Stimulated activated naive B cell treated with anti-CD40 and anti-IgM and Interleukin-4, amounts not matched to agents 10 μg/mL and 1 μg/mL and 100 μg/mL, for 72 hours (primary cell): ENCODE data around the gene MDM2.
"Not testable (repeated sequence)": the region's sequence is repeated elsewhere in the genome, so short reads cannot be mapped to it uniquely, and the experiment has no call there.

Experiments
- ATAC-seq, 2 donors: fragments of 150-1000 bp; cut with Tn5 transposase; replicated peaks; 2 replicates each; pipeline ENCODE4 v1.10.0; 2021; ENCODE audit warnings: moderate library complexity in 1 of 2
- DNase-seq: peaks from one replicate; pipeline ENCODE4 v3.0.0; 2021
- H3K27ac Mint-ChIP-seq: one replicate; pipeline ENCODE4 v1.8.0; 2022; ENCODE audit warnings: mild to moderate bottlenecking, mixed read lengths
- H3K27me3 Mint-ChIP-seq, 2 donors: one replicate each; pipeline ENCODE4 v1.8.0; 2022; ENCODE audit warnings: mixed read lengths in 2 of 2
- H3K36me3 Mint-ChIP-seq, 2 donors: one replicate each; pipeline ENCODE4 v1.8.0; 2022; ENCODE audit warnings: mixed read lengths in 2 of 2, mild to moderate bottlenecking in 1 of 2
- H3K4me1 Mint-ChIP-seq, 2 donors: one replicate each; pipeline ENCODE4 v1.8.0; 2022; ENCODE audit warnings: mixed read lengths in 2 of 2, mild to moderate bottlenecking in 1 of 2
- H3K4me3 Mint-ChIP-seq, 2 donors: one replicate each; pipeline ENCODE4 v1.8.0; 2022; ENCODE audit warnings: mild to moderate bottlenecking in 2 of 2, mixed read lengths in 2 of 2, moderate library complexity in 1 of 2
- H3K9me3 Mint-ChIP-seq, 2 donors: one replicate each; pipeline ENCODE4 v1.8.0; 2022; ENCODE audit warnings: mixed read lengths in 2 of 2, mild to moderate bottlenecking in 1 of 2

MDM2 gene

DNA sequence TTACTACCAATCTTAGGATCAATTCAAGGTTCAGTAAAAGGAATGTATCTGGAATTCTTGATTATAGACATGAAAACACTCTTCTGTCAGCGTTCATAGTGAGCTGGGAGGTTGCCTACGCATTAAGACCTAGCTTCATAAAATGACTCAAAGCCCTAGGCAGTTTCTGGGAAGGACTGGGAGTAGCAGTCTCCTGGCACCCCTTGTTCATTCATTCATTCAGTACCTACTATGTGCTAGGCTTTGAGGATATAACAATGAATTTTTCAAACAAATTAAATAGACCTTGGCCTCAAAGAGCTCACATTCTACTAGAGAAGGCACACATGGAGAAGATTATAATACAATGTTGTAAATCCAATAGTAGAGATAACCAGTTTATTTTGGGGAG, 46.1 kb downstream of the MDM2 start:
- Mint-ChIP-seq H3K9me3 (no peaks in the 10 kb centered on the region), H3K27ac (no peak overlapping the region), H3K36me3 (peaks cover 4 to 12% of the 10 kb centered on the region in 2 donors), H3K27me3 (no peaks in the 10 kb centered on the region), H3K4me1 (peaks cover 0 to 3% of the 10 kb centered on the region in 2 donors), H3K4me3 (no peak overlapping the region)
- DNase-seq (no peak), ATAC-seq (no peak)

DNA sequence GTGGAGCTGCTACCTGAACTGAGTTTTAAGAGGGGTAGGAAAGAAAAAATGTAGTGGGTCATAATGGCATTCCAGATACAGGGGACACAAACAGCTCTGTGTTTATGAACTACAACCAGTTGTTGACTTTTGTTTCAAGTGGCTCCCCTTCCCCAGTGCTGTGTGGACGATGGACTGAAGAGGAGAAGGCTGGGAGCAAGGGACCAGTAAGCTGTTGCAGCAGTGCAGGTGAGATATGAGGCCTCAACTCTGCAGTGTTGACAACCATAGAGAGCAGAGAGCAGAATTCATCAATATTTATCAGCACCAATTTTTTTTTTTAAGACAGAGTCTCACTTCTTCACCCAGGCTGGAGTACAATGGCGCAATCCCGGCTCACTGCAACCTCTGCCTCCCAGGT, 46.6 kb downstream of the MDM2 start:
- no peaks in the 10 kb centered on the region for H3K9me3 Mint-ChIP-seq

DNA sequence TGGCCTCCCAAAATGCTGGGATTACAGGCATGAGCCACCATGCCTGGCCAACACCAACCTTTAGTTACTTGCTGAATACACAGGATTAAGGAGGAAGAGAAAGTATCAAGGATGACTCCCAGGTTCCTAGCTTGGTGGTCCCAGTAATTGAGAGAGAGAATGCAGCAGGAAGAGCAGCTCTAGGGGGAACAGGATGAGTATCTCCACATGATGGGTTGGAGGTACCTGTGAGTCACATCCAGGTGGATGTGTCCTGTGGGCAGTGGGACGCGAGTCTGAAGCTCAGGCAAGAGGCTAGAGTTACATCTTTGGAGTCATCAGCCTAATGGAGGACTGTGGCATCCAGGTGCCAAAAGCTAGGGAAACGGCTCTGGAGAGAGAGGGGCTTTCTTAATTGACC, 47.1 kb downstream of the MDM2 start:
- H3K36me3 Mint-ChIP-seq = peaks cover 4 to 12% of the 10 kb centered on the region in 2 donors
- H3K27me3 Mint-ChIP-seq = no peaks in the 10 kb centered on the region
- no peaks in the 10 kb centered on the region for H3K9me3 Mint-ChIP-seq
- no peak for DNase-seq
- H3K27ac Mint-ChIP-seq = no peak overlapping the region
- peaks cover 0 to 3% of the 10 kb centered on the region in 2 donors for H3K4me1 Mint-ChIP-seq
- ATAC-seq = no peak
- H3K4me3 Mint-ChIP-seq = no peak overlapping the region

More for the DNA sequence above, 46.6 kb downstream of the MDM2 start:
- ATAC-seq (no peak), DNase-seq (no peak)
- Mint-ChIP-seq H3K4me1 (peaks cover 0 to 3% of the 10 kb centered on the region in 2 donors), H3K27ac (no peak overlapping the region), H3K36me3 (peaks cover 4 to 12% of the 10 kb centered on the region in 2 donors), H3K4me3 (no peak overlapping the region), H3K27me3 (no peaks in the 10 kb centered on the region)

DNA sequence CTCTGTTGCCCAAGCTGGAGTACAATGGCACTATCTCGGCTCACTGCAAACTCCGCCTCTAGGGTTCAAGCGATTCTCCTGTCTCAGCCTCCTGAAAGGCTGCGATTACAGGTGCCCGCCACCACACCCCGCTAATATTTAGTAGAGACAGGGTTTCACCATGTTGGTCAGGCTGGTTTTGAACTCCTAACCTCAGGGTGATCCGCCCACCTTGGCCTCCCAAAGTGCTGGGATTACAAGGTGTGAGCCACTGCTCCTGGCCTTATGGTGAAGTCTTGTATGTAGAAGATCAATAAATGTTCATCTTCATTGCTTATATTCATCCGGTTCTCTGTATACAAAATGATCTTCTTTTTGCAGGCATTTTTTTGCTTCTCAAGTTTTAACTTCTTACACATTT, 47.8 kb downstream of the MDM2 start:
- ATAC-seq (no peak), DNase-seq (no peak)
- H3K36me3 Mint-ChIP-seq = peaks cover 4 to 12% of the 10 kb centered on the region in 2 donors
- no peak overlapping the region for H3K27ac Mint-ChIP-seq
- no peaks in the 10 kb centered on the region for H3K9me3 Mint-ChIP-seq
- peaks cover 0 to 3% of the 10 kb centered on the region in 2 donors for H3K4me1 Mint-ChIP-seq
- no peaks in the 10 kb centered on the region for H3K27me3 Mint-ChIP-seq
- no peak overlapping the region for H3K4me3 Mint-ChIP-seq

DNA sequence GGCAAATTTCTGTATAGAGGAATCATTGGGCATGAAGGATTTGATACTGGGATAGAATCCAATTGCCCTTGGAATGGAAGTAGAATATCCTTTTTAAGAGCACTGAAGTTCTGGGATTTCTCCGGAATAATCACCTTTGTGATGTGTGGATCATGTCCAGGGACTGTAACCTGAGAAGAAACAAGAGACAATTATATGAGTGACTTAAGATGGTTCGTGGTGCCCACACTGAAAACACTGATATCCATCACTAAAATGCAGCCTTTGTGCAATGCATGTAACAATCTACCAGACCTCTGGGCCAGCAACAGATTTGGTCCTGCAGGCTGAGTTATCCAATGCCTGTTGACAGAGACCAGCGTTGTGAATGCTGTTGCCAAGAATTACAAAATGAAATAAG, 48.5 kb downstream of the MDM2 start:
- peaks cover 4 to 12% of the 10 kb centered on the region in 2 donors for H3K36me3 Mint-ChIP-seq
- ATAC-seq (no peak), DNase-seq (no peak)
- H3K4me1 Mint-ChIP-seq = peaks cover 0 to 3% of the 10 kb centered on the region in 2 donors
- H3K27ac Mint-ChIP-seq = no peak overlapping the region
- H3K27me3 Mint-ChIP-seq = no peaks in the 10 kb centered on the region
- H3K9me3 Mint-ChIP-seq = no peaks in the 10 kb centered on the region
- H3K4me3 Mint-ChIP-seq = no peak overlapping the region

DNA sequence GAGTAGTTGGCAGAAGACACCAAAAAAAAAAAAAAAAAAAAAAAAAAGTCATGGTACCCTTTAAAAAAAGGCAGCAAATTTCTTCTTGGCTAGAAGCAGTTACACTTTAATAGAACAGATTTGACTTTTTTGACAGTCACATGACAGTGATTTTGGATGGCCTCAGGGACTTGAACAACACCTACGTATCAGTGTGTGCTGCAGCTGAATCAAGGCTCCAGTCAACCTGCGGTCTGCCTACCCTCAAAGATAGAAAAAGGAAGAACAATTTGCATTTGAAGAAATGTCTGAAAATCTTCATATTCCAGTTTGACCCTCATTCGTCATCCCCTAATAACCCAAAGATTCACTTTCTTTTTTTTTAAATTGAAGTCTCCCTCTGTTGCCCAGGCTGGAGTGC, 53.9 kb downstream of the MDM2 start:
- Mint-ChIP-seq H3K9me3 (no peaks in the 10 kb centered on the region), H3K4me3 (no peak overlapping the region), H3K4me1 (peaks cover 2 to 4% of the 10 kb centered on the region in 2 donors), H3K27ac (no peak overlapping the region), H3K36me3 (peaks cover 2 to 4% of the 10 kb centered on the region in 2 donors), H3K27me3 (no peaks in the 10 kb centered on the region)
- ATAC-seq = peak in 1 of 2 donors; percentile 46
- no peak for DNase-seq

DNA sequence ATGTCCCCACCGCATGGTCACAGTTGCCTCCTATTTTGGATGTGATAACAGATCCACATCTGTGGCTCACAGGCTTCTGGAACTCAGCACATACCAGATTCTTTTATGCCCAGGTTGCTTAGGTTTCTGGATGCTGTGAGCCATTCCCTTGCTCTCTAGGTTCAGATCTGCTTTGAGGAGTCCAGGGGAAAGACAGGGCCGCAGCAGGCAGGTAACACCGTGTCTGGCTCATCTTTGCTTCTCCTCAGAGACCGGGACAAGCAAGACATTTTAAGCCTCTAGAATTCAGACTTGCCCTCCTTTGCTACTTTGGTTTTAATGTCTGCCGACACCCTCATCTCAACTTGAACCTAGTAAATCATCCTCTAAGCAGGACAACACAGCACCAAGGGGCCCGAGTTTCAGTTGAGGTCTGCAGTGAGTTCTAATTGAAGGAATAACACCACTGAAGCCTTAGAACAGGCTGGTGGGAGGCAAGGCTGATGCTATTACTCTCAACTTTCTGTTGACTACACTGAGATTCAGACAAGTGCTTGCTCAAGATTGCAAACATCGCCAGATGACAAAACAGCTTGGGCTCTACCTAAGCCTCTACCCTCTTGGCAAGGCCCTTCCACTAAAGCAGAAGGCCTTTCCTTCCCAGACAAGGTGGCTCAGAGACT, 55.3 kb downstream of the MDM2 start:
- H3K27ac Mint-ChIP-seq = no peak overlapping the region
- no peak for ATAC-seq
- no peaks in the 10 kb centered on the region for H3K9me3 Mint-ChIP-seq
- no peak for DNase-seq
- no peaks in the 10 kb centered on the region for H3K27me3 Mint-ChIP-seq
- no peak overlapping the region for H3K4me3 Mint-ChIP-seq
- H3K36me3 Mint-ChIP-seq = peaks cover 0 to 4% of the 10 kb centered on the region in 2 donors
- peaks cover 2 to 4% of the 10 kb centered on the region in 2 donors for H3K4me1 Mint-ChIP-seq

DNA sequence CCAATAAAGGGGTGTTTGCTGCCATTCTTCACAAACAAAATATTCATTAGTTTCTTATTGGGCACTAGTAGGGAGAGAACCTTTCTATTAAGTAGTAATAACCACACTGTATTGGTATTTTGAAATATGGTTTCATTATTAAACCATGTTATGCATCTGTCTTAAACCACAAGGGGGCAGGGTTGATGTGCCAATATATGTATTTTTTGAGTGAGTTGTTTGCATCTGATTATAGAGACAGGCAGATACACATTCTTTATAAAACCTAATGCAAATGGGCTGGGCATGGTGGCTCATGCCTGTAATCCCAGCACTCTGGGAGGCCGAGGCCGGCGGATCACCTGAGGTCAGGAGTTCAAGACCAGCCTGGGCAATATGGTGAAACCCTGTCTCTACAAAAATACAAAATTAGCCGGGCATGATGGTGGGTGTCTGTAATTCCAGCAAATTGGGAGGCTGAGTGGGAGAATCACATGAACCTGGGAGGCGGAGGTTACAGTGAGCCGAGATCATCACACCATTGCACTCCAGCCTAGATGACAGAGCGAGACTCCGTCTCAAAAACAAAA, 56.0 kb downstream of the MDM2 start:
- not testable (repeated sequence) for H3K4me1 Mint-ChIP-seq, H3K36me3 Mint-ChIP-seq, H3K27ac Mint-ChIP-seq, H3K9me3 Mint-ChIP-seq, H3K4me3 Mint-ChIP-seq, H3K27me3 Mint-ChIP-seq, DNase-seq
- peak; percentile 69 to 71 for ATAC-seq

DNA sequence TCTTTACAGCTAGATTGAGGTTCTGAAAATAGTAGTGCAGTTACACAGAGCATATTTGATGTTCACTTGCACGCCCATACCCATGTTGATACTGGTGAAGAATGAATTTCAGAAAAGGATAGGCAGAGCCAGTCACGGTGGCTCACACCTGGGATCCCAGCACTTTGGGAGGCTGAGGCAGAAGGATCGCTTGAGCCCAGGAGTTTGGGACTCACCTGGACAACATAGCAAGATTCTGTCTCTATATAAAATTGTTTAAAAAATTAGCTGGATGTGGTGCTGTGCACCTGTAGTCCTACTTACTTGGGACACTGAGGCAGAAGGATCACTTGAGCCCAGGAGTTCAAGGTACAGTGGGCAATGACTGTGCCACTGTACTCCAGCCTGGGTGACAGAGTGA, 56.6 kb downstream of the MDM2 start:
- peaks cover 1 to 4% of the 10 kb centered on the region in 2 donors for H3K36me3 Mint-ChIP-seq
- ATAC-seq (no peak), DNase-seq (no peak)
- no peaks in the 10 kb centered on the region for H3K9me3 Mint-ChIP-seq
- no peaks in the 10 kb centered on the region for H3K27me3 Mint-ChIP-seq
- no peak overlapping the region for H3K4me3 Mint-ChIP-seq
- H3K27ac Mint-ChIP-seq = no peak overlapping the region
- H3K4me1 Mint-ChIP-seq = peaks cover 2 to 4% of the 10 kb centered on the region in 2 donors

DNA sequence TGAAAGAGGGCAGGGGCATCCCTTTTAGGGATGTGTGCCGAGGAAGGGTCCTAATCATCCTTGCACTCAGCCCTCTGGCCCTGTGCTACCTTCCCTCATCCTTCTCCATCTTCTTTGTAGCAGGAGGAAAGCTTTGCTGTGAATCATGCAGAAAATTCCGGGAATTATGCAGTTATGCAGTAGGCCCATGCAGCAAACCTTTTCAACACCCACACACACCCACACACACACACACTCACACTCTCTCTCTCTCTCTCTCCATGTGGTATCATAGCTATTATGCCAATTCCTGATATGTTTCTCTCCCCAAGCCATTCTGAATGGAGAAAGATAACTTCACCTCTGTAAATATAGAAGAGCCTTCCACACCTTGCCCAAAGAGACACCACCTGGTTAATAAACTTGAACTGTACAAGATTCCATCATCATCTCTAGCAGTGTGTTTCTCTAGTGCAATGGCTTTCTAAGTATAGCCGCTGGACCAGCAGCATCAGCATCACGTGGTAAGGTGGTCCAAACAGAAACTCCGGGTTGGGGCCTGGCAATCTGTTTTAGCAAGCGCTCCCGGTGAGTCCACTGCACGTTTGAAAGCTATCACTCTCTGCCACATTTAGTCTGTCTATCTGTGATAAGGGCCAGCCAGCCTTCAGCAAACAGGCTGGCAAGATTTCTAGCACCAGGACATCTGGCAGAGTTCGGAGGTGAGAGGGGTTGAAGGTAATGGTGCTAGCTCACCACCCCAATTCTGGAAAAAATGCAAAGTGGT, 57.6 kb downstream of the MDM2 start:
- peaks cover 1 to 4% of the 10 kb centered on the region in 2 donors for H3K36me3 Mint-ChIP-seq
- H3K9me3 Mint-ChIP-seq = no peaks in the 10 kb centered on the region
- peaks cover 2 to 4% of the 10 kb centered on the region in 2 donors for H3K4me1 Mint-ChIP-seq
- DNase-seq (no peak), ATAC-seq (no peak)
- no peak overlapping the region for H3K4me3 Mint-ChIP-seq
- H3K27me3 Mint-ChIP-seq = no peaks in the 10 kb centered on the region
- H3K27ac Mint-ChIP-seq = no peak overlapping the region

DNA sequence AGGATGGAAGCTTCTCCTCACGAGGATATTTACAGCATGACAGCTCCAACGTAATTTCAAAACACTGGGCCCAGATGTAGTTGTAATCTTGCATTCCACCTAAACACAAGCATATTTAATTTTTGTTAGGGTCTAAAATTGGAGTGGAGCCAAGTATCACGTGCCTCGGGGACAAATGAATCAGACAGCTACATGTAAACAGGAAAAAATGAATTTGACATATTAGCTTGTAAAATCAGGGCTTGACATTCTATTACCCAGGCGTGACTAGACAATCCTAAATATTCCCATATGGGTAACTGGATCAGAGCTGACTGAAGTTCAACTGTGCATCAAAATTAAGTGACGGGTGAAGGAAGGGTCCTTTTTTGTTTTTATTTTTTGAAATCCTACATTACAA, 59.0 kb downstream of the MDM2 start:
- H3K4me1 Mint-ChIP-seq = peaks cover 2 to 4% of the 10 kb centered on the region in 2 donors
- H3K9me3 Mint-ChIP-seq = no peaks in the 10 kb centered on the region

DNA sequence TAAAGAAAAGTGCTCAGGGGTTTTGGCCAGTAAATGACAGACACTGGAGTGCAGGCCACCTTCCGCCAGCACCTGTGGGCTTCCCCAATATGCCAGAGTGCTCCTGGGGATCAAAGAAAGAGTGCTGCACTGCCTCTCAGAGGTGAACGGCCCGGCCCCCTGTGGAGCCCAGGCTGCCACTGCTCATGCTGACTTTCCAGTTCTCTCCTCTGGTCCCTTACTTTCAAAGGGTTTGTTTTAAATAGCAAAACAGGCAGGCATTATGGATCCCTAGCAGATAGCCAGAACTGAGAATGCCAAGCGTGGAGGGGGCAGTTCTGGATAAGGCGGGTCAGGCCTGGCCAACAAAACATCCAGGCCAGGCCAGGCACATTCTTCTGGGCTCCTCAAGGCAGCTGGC, 59.6 kb downstream of the MDM2 start:
- no peak for ATAC-seq
- H3K9me3 Mint-ChIP-seq = no peaks in the 10 kb centered on the region

More for the DNA sequence above, 59.0 kb downstream of the MDM2 start:
- ATAC-seq (no peak), DNase-seq (no peak)
- Mint-ChIP-seq H3K4me3 (no peak overlapping the region), H3K27me3 (no peaks in the 10 kb centered on the region), H3K27ac (no peak overlapping the region), H3K36me3 (peaks cover 1 to 10% of the 10 kb centered on the region in 2 donors)

DNA sequence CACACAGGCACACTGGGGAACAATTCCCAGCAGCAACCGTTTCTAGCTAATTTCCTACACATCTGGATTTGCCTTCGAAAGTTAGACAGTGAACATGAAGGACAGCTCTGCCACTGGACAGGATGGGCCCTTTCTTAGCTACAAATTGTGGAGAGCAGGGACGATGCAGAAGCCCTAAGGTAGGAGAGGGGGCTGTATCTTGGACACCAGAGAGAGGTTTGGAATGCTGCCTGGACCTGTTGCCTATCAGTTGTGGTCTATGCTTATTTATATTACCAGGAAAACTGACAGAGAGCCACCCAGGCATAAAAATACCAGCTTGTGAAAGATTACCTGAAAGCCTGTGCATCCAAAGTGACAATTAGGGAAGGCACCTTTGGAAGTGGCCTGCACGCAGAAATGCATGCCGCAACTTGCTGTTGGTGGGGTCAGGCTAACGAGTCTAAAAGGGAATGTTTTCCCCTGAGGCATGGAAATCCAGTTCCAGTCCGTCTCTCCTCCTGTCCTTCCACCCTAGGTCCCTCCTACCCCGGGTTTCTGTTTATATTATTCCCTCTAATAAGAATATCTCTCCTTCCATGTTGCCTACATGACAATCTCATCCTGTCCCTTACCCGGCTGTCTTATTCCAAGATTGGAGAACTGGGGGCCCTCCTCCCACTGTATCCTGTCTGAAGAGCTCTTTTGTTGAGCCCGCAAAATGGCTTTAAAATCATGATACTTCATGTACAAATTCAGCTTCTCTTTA, 60.2 kb downstream of the MDM2 start:
- H3K9me3 Mint-ChIP-seq = no peaks in the 10 kb centered on the region

More for the DNA sequence above, 59.6 kb downstream of the MDM2 start:
- Mint-ChIP-seq H3K4me1 (peaks cover 2 to 4% of the 10 kb centered on the region in 2 donors), H3K27ac (no peak overlapping the region), H3K27me3 (no peaks in the 10 kb centered on the region), H3K36me3 (peaks cover 1 to 10% of the 10 kb centered on the region in 2 donors), H3K4me3 (no peak overlapping the region)
- DNase-seq = no peak

DNA sequence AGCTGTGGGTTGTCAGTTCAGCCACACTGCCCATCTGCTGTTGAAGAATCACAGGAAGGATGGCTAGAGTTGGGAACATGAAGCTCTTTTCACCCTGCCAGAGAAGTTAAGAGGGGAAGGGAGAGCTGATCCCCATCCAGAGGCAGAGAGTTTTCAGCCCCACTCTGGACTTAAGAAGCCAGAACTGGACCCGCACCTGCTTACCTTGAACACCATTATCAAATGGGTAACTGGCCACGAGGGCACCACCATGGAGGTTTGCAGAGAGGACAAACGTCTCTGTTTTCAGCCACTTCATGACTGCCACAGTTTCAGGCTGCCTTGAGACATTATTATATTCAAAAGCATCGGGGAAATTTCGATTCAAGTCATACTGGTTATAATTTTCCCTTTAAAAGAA, 62.0 kb downstream of the MDM2 start:
- Mint-ChIP-seq H3K9me3 (peaks cover 0 to 1% of the 10 kb centered on the region in 2 donors), H3K4me1 (peaks cover 4 to 6% of the 10 kb centered on the region in 2 donors), H3K27me3 (no peaks in the 10 kb centered on the region), H3K36me3 (peaks cover 1 to 13% of the 10 kb centered on the region in 2 donors), H3K27ac (no peak overlapping the region), H3K4me3 (no peak overlapping the region)
- DNase-seq (no peak), ATAC-seq (no peak)

More for the DNA sequence above, 60.2 kb downstream of the MDM2 start:
- Mint-ChIP-seq H3K36me3 (peaks cover 1 to 10% of the 10 kb centered on the region in 2 donors), H3K27me3 (no peaks in the 10 kb centered on the region), H3K4me3 (no peak overlapping the region), H3K27ac (no peak overlapping the region), H3K4me1 (peaks cover 2 to 4% of the 10 kb centered on the region in 2 donors)
- DNase-seq = no peak
- ATAC-seq = no peak
